NB4 (cell line): Measurements from ENCODE around the gene UBE2Q1.

Experiments used
- POLR2A ChIP-seq: IDR thresholded peaks from 2 replicates; pipeline ENCODE4 v1.6.1; 2011; ENCODE audit warnings: mild to moderate bottlenecking; ENCODE audit not compliant: insufficient read length; ENCODE audit errors: extremely low read depth
- TF ChIP-seq, protein P1 (sequence below): IDR thresholded peaks from one replicate; pipeline ENCODE4 v1.5.1; 2012; ENCODE audit warnings: low read depth, low read length
- TF ChIP-seq, protein P2 (sequence below): IDR thresholded peaks from 2 replicates; pipeline ENCODE4 v1.6.1; 2011; ENCODE audit warnings: low read depth, low read length

GRCh38 chr1:154550070-154550469 lies 8.4 kb downstream of the UBE2Q1 start:
- TF ChIP-seq, protein P1, sequence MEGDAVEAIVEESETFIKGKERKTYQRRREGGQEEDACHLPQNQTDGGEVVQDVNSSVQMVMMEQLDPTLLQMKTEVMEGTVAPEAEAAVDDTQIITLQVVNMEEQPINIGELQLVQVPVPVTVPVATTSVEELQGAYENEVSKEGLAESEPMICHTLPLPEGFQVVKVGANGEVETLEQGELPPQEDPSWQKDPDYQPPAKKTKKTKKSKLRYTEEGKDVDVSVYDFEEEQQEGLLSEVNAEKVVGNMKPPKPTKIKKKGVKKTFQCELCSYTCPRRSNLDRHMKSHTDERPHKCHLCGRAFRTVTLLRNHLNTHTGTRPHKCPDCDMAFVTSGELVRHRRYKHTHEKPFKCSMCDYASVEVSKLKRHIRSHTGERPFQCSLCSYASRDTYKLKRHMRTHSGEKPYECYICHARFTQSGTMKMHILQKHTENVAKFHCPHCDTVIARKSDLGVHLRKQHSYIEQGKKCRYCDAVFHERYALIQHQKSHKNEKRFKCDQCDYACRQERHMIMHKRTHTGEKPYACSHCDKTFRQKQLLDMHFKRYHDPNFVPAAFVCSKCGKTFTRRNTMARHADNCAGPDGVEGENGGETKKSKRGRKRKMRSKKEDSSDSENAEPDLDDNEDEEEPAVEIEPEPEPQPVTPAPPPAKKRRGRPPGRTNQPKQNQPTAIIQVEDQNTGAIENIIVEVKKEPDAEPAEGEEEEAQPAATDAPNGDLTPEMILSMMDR: no peak
- TF ChIP-seq, protein P2, sequence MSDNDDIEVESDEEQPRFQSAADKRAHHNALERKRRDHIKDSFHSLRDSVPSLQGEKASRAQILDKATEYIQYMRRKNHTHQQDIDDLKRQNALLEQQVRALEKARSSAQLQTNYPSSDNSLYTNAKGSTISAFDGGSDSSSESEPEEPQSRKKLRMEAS: no peak
- TF ChIP-seq POLR2A: no peak
